GM18526 (cell line): Measurements from ENCODE around the gene CD63.

Experiments
- POLR2A ChIP-seq: IDR thresholded peaks from 3 replicates; pipeline ENCODE4 v1.6.1; 2011; ENCODE audit not compliant: insufficient read length; ENCODE audit errors: extremely low read depth

The CD63 gene

GRCh38 chr12:55729819-55730818 lies 1.3 kb upstream of the CD63 start:
- peak; percentile 27 for TF ChIP-seq POLR2A

GRCh38 chr12:55728186-55728938 lies 447 bp downstream of the CD63 start:
- no peak for TF ChIP-seq POLR2A

- TF ChIP-seq POLR2A = no peak
Measured at GRCh38 chr12:55727643-55728185, 1.1 kb downstream of the CD63 start.

- TF ChIP-seq POLR2A = no peak
Measured at GRCh38 chr12:55726971-55727370, 1.8 kb downstream of the CD63 start.

- TF ChIP-seq POLR2A = no peak
Measured at GRCh38 chr12:55725556-55725955, 3.3 kb downstream of the CD63 start.

GRCh38 chr12:55724940-55725309 lies 3.9 kb downstream of the CD63 start:
- no peak for TF ChIP-seq POLR2A

- no peak for TF ChIP-seq POLR2A
Measured at GRCh38 chr12:55724226-55724939, 4.4 kb downstream of the CD63 start.

- no peak for TF ChIP-seq POLR2A
Measured at GRCh38 chr12:55723516-55724225, 5.1 kb downstream of the CD63 start.

- no peak for TF ChIP-seq POLR2A
Measured at GRCh38 chr12:55722948-55723347, 5.9 kb downstream of the CD63 start.

- TF ChIP-seq POLR2A = no peak
Measured at GRCh38 chr12:55721601-55722213, 7.1 kb downstream of the CD63 start.

GRCh38 chr12:55720894-55721444 lies 7.8 kb downstream of the CD63 start:
- TF ChIP-seq POLR2A = no peak

GRCh38 chr12:55720071-55720564 lies 8.7 kb downstream of the CD63 start, which contains the start of gene RDH5:
Gene RDH5, plus strand, starts transcription at chr12:55720393. Its CDS starts 792 bp downstream, at chr12:55721185.
- TF ChIP-seq POLR2A = no peak

GRCh38 chr12:55719371-55719770 lies 9.4 kb downstream of the CD63 start:
- no peak for TF ChIP-seq POLR2A
